Retinal pigment epithelial cell (primary cell): Measurements from ENCODE around the gene TMEFF2.
A peak's percentile ranks its signal among the peaks of the same experiment; 100 is the strongest.

Experiments used
- DNase-seq: peaks from one replicate; pipeline ENCODE4 v3.0.0-alpha.2; 2010; ENCODE audit warnings: low read depth
- H3K4me3 ChIP-seq: 2 replicates; pipeline ENCODE4 v1.5.1; 2011; ENCODE audit warnings: mild to moderate bottlenecking, low read length, control low read depth, moderate library complexity
- TF ChIP-seq, protein P1 (sequence below): conservative IDR thresholded peaks from 2 replicates; pipeline ENCODE4 v1.5.1; 2011; ENCODE audit warnings: low read depth, low read length, control low read depth, inconsistent platforms

Gene TMEFF2, protein sequence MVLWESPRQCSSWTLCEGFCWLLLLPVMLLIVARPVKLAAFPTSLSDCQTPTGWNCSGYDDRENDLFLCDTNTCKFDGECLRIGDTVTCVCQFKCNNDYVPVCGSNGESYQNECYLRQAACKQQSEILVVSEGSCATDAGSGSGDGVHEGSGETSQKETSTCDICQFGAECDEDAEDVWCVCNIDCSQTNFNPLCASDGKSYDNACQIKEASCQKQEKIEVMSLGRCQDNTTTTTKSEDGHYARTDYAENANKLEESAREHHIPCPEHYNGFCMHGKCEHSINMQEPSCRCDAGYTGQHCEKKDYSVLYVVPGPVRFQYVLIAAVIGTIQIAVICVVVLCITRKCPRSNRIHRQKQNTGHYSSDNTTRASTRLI

DNA sequence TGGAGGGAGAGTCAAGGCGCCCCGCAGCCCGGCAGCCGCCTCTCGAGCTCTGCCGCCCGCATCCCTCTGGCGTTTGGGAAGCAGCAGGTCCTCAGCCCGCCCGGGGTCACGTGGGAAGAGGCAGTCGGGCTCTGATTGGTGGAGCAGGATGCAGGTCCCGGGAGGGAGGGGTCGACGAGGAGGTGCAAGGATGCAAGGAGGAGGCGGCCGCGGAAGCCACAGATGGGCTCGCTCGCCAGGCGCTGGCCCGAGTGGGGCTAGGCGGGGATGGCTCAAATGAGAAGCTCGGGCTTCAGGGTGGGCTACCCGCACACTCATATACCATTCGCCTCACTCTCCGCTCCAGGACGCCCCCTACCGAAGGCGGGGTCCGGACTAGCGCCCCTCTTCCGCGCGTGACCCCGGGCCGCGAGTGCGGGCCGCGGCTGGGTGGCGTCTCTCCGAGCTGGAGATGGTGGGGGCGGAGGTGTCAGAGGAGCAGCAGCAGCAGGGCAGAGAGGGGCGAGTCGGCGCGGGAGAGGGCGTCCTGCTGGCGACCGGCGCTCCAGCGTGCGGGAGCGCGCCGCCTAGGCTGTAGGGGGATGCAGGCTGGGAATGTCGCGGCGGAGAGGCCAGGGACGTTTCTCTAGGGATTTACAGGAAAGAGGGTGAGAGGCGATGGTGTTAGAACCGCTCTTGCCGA lies at the start of gene TMEFF2:
Gene TMEFF2 (minus strand): TSS at position 68 of the 682 bp plus-strand sequence. CDS start 409 bp downstream, outside the sequence.
- DNase-seq: peak; percentile 54
- TF ChIP-seq, protein P1, sequence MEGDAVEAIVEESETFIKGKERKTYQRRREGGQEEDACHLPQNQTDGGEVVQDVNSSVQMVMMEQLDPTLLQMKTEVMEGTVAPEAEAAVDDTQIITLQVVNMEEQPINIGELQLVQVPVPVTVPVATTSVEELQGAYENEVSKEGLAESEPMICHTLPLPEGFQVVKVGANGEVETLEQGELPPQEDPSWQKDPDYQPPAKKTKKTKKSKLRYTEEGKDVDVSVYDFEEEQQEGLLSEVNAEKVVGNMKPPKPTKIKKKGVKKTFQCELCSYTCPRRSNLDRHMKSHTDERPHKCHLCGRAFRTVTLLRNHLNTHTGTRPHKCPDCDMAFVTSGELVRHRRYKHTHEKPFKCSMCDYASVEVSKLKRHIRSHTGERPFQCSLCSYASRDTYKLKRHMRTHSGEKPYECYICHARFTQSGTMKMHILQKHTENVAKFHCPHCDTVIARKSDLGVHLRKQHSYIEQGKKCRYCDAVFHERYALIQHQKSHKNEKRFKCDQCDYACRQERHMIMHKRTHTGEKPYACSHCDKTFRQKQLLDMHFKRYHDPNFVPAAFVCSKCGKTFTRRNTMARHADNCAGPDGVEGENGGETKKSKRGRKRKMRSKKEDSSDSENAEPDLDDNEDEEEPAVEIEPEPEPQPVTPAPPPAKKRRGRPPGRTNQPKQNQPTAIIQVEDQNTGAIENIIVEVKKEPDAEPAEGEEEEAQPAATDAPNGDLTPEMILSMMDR: peak; percentile 41
- peak within 1 kb of the TSS; percentile 66 for H3K4me3 ChIP-seq

DNA sequence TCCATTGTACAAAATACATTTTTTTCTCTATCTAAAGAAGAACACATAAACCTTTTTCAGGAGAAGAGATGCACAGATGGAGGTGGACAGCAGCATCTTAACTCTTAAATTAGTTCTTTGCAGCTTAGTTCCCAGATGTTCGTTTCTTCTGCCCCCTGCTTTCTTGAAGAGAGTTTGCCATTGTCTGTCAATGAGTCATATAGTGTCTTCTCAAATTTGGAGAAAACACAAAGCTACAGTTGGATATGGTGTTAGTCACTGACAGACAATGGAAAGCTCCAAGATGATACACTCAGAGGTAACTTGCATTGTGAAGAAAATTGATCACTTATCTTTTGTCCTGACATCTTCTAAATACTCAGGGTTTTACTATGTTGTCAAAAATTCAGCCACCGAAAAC lies 48.8 kb upstream of the TMEFF2 start:
- DNase-seq: no peak
- TF ChIP-seq, protein P1: no peak
- H3K4me3 ChIP-seq: no peak overlapping the region

DNA sequence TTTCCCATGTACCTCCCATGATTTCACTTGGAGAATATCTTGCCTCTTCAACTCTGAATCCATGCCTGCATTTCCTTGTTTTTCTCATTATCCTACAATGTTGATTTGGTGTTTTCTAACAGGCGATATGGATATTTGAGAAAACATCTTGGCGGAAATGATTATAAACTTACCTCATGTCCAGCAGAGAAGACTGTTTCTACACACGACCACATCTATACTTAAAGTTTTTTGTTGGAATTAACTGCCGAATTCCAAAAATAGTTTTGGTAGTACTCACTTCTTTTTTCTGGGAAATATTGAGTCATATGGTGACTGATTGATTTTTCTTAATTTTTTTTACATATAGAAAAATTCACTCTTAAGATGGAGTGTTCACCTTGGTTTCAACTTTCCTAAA lies 41.4 kb upstream of the TMEFF2 start:
- TF ChIP-seq, protein P1: no peak
- peak; percentile 39 for DNase-seq
- no peak overlapping the region for H3K4me3 ChIP-seq

DNA sequence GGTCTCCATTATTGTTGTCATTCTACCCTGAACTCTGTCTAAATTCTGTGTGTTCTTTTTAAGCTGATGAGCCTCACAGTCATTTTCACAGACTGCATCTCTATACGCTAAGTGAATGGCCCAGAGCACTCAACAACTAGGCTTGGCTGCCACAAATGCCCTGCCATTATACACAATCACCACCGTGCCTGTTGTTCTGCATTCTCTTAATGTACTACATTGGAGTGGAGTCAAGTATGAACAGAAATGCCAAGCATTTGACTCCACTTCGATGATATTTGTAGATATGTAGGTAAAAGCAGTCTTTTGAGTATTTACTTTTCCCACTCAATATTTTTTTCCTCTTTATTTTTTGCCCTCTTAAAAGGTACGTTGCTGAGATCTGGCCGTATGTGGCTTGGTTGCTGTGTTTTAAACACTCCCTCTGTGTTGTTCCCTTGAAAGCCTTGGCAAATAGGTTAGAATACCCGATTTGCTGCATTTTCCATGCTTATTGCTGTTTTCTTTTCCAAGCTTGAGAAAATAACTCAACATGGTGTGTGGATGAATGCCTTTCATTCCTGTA lies 36.2 kb upstream of the TMEFF2 start:
- no peak for DNase-seq
- TF ChIP-seq, protein P1: no peak

DNA sequence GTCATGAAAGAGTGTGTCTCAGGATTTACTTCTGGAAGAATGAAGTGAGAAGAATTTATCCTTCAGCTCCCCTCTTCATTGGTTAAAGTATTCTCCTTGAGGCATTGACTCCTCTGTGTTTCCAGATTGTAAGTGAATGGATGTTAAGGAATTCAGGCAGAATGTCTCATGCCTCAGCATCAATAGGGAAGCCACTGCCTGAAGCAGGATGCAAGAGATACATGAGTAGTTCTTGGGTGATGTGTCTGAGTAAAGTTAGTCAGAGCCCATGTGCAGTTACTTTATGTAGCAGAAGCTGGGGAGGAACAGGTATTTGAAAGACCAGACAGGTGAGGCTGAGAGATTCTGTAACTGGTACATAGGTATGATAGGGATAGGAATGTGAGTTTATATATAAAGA lies 34.0 kb upstream of the TMEFF2 start:
- H3K4me3 ChIP-seq: no peak overlapping the region
- no peak for DNase-seq
- TF ChIP-seq, protein P1: no peak

More for the DNA sequence above, 36.2 kb upstream of the TMEFF2 start:
- H3K4me3 ChIP-seq: no peak overlapping the region

DNA sequence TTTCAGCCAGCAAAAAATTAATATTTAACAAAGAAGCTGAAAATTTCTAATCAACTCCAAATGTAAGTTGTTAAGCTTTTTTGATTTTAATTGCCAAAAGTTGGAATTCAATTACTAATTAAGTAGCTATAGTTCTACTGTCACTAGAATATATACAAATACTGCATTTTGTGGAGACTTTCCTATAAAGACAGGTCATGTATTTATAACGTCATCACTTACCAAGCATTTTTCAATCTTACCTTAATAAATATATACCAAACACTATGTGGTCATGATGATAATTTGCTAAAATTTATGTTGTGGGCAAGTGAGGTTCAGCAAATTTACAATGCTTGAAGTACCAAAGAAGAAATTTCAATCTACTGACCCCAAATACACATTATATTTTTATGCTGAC lies 24.2 kb upstream of the TMEFF2 start:
- H3K4me3 ChIP-seq: no peak overlapping the region
- TF ChIP-seq, protein P1: no peak
- no peak for DNase-seq
